Measurements from ENCODE around the gene OR6B3. TPM values are rescaled to one million over a fixed set of nuclear protein-coding genes. Genes with fewer than 3 reads are reported as not detected.

Gene OR6B3
- total and polyA plus RNA-seq, 2 of the 8 experiments (the other 6 are each of a cell fraction or from before 2014, with no cell fraction given) = not detected

GRCh38 chr2:240095556-240096523 lies 42.5 kb upstream of the OR6B3 start:
- Histone ChIP-seq H3K4ac (replicated peaks; ENCODE audit: insufficient read length, low read depth, low read length) (no peak overlapping the region), H2BK12ac (ENCODE audit: low read depth, low read length) (no peak overlapping the region), H3K4me3 (ENCODE audit: extremely low read depth in 1 of 4, insufficient read depth in 2 of 4, low read depth in 3 of 4, low read length in 4 of 4) (peak overlapping the region; percentile 31 to 67 (median 63)), H3K36me3 (ENCODE audit: control insufficient read depth in 2 of 4, insufficient read depth in 4 of 4, low read length in 3 of 4) (no peaks in the 10 kb centered on the region), H4K91ac (replicated peaks; ENCODE audit: insufficient read length, low read length) (peak overlapping the region; percentile 9), H3K79me2 (ENCODE audit: control insufficient read depth in 1 of 2, insufficient read depth in 2 of 2, low read length in 2 of 2) (no peaks in the 10 kb centered on the region), H3K56ac (replicated peaks; ENCODE audit: insufficient read length, low read depth, low read length) (no peak overlapping the region), H4K8ac (ENCODE audit: extremely low read depth, insufficient read depth, low read length) (peak overlapping the region; percentile 92), H3K4me1 (replicated peaks in 1 of 4; ENCODE audit: control insufficient read depth in 3 of 4, insufficient read depth in 4 of 4, low read length in 3 of 4) (peaks cover 0 to 3% (median 1%) of the 10 kb centered on the region in 4 experiments; a peak in 3 of 7 replicates), H2BK120ac (replicated peaks; ENCODE audit: low read depth, low read length) (no peak overlapping the region), H3K79me1 (ENCODE audit: low read depth, low read length) (no peaks in the 10 kb centered on the region), H3K9ac (replicated peaks in 1 of 4; ENCODE audit: extremely low read depth in 1 of 4, low read depth in 3 of 4, low read length in 3 of 4) (peak overlapping the region in 2 of 4 experiments; percentile 16 to 47; a peak in 3 of 7 replicates), H2BK20ac (ENCODE audit: low read length) (no peak overlapping the region), H2AK5ac (ENCODE audit: low read depth, low read length) (no peak overlapping the region), H3K23me2 (ENCODE audit: low read depth, low read length) (peaks cover 4% of the 10 kb centered on the region; the same call in 1 of the 2 replicates), H3K4me2 (ENCODE audit: insufficient read depth in 1 of 2, low read depth in 2 of 2, low read length in 2 of 2) (peak overlapping the region; percentile 69 to 95), H3K18ac (ENCODE audit: extremely low read depth, low read length) (no peak overlapping the region; the same call in 1 of the 2 replicates), H4K5ac (ENCODE audit: insufficient read length, low read depth, low read length) (no peak overlapping the region), H3K23ac (ENCODE audit: insufficient read length) (no peak overlapping the region), H3K27me3 (replicated peaks in 1 of 4; ENCODE audit: control insufficient read depth in 3 of 4, extremely low read depth in 1 of 4, insufficient read depth in 3 of 4, low read length in 3 of 4) (peaks cover 0 to 12% (median 7%) of the 10 kb centered on the region in 4 experiments; a peak in 4 of 7 replicates), H2AFZ (ENCODE audit: low read length) (peak overlapping the region; percentile 97), H3K14ac (ENCODE audit: insufficient read length) (no peak overlapping the region), H2BK15ac (ENCODE audit: low read length) (0 out of 2 replicates have a peak overlapping the region, but pooled peaks have one; percentile 3), H3K9me3 (ENCODE audit: insufficient read depth in 2 of 2, low read depth in 1 of 2, low read length in 1 of 2) (no peaks in the 10 kb centered on the region), H4K20me1 (replicated peaks in 1 of 2; ENCODE audit: control insufficient read depth in 1 of 2, insufficient read depth in 2 of 2, low read length in 2 of 2) (no peaks in the 10 kb centered on the region), H2BK5ac (ENCODE audit: low read depth, low read length) (peak overlapping the region; percentile 44; the same call in 1 of the 2 replicates), H3K27ac (ENCODE audit: low read depth, low read length) (no peak overlapping the region)
- POLR2A ChIA-PET (ENCODE audit: partially characterized antibody) = no interaction called here
- 24% methylated on average over 20 of the region's 43 CpGs; no CpG with 5 or more reads in 1 of the 2 experiments for WGBS, 2 experiments (ENCODE audit: extremely low coverage in 1 of 2, insufficient coverage in 1 of 2, insufficient read length in 1 of 2, insufficient replicate concordance in 2 of 2, low coverage in 1 of 2, low lambda C conversion rate in 2 of 2, missing lambda C conversion rate in 1 of 2)
- DNase-seq (ENCODE audit: low read depth in 1 of 2, low spot score in 2 of 2) (peak in 1 of 2 experiments; percentile 71), FAIRE-seq (no peak)
- TF ChIP-seq, protein P1, sequence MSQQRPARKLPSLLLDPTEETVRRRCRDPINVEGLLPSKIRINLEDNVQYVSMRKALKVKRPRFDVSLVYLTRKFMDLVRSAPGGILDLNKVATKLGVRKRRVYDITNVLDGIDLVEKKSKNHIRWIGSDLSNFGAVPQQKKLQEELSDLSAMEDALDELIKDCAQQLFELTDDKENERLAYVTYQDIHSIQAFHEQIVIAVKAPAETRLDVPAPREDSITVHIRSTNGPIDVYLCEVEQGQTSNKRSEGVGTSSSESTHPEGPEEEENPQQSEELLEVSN (IDR thresholded peaks at IDR 0.05) = peak; percentile 7; the same call in 1 of the 2 replicates
- no peak for TF ChIP-seq USF2 (IDR thresholded peaks at IDR 0.05; ENCODE audit: low read length)
- peak; percentile 80 for TF ChIP-seq KDM4A (IDR thresholded peaks at IDR 0.05; ENCODE audit: low read depth, low read length, severe bottlenecking)
- peak; percentile 62; the same call in 1 of the 2 replicates for TF ChIP-seq TEAD4 (IDR thresholded peaks at IDR 0.05; ENCODE audit: low read depth, low read length)
- CTCF ChIA-PET (ENCODE audit: partially characterized antibody) = interaction anchor here (0.7 kb wide), 1 partner anchor 22 kb away, joined by 3 read pairs; no protein-coding TSS in a partner anchor
